HL-60/S4 treated with retinoic acid at 250 ng/mL for 4 days and 3 days (cell line): ENCODE measurements around the gene PTPRM.

Experiments used
- in situ Hi-C: fragments of 300-500 bp; cut with MboI; formaldehyde crosslinking; loops from 2 replicates; pipeline ENCODE4 v1.7.0; 2022; ENCODE audit warnings: low sequenced_read_pairs

The PTPRM gene

GRCh38 chr18:8073167-8073566 lies 506.1 kb downstream of the PTPRM start:
- in situ Hi-C loops: no loop called here

DNA sequence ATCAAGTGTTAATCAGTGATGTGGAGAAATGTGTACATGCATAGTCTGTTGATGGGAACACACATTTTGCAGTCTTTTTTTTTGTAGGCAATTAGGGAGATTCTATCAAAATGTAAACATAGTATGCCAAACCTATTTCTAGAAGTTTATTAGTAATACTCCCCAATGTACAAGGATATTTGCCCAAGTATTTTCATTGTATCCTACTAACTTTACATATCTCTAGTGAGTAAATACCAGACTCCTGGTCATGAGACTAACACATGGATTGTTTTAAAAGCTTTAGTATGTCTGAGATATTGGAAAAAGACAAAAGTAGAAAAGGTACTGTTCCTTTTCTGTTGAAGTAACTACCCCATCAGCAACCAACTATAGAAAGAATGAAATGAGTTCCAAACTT lies 513.0 kb downstream of the PTPRM start:
- in situ Hi-C loops: no loop called here

DNA sequence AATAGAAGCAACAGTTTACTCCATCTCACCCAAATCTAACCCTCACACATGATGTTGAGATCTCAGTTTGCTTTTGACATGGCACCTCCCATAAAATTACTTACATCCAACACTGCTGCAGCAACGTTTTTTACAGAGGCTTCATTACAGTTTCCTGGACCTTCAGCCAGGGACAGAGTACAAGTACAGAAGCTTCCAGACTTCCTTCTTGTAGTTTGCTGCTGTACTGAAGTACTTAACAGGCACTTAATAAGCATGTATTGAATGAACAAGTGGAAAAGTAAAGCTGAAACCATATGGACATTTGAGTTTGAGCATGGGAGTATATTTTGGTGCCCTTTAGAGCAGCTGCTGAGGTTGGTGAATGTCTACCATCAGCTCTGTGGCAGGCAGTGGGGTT lies 514.2 kb downstream of the PTPRM start:
- in situ Hi-C loops: no loop called here

GRCh38 chr18:8081872-8082553 lies 514.9 kb downstream of the PTPRM start:
- in situ Hi-C loops: no loop called here

DNA sequence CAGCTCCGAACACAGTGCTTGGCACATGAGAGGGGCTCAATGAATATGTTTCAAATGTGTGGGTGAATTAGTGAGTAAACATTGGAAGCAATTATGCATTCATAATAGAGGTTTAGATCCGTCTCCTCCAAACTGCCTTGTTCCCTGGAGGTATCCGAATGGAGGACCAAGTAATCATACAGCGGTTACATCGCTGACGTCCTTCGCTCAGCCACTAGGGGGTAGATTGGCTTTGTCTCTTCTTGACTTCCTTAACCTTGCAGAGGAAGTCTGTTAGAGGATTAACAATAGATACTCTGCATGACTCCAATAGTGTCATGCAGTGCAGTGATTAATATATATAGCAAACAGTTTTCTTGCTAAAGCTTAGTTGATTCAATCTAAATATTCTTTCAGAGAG lies 517.0 kb downstream of the PTPRM start:
- in situ Hi-C loops: no loop called here

DNA sequence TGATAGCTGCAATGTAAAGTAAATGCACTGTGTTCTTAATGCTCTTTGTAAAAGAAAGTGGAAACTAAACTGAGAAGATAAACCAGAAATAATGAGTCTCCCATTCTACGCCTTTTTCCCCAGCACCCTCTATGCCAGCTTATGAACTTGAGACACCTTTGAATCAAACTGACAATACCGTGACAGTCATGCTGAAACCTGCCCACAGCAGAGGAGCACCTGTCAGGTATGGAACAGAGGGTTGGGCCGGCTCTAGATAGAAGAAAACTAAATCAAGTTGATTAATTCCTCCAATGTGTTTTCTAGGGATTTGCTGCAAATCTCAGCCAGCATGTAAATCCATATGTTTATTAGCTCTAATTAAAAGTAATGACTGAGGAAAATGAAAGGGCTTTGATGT lies 521.5 kb downstream of the PTPRM start:
- in situ Hi-C loops: no loop called here

GRCh38 chr18:8091035-8091434 lies 523.9 kb downstream of the PTPRM start:
- in situ Hi-C loops: no loop called here

- in situ Hi-C loops: no loop called here
Measured at GRCh38 chr18:8095947-8096570, 528.9 kb downstream of the PTPRM start.

DNA sequence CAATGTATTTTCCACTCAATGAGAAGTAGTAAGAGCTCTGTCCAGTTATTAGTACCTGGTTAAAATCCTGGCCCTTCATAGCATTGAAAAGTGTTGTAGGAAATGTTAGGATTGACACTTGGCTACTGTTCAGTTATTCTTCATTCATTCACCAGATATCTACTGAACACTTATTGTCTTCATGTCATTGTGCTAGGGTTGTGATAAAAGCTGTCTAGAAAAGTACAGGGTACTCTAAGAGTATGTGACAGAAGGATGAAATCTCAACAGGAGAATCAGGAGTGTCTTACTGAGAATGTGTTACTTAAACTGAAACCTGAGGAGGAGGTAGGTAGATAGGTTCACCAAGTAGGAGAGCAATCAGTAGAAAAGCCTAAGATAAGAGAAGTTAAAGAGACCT lies 530.3 kb downstream of the PTPRM start:
- in situ Hi-C loops: no loop called here

- in situ Hi-C loops: no loop called here
Measured at GRCh38 chr18:8097927-8098326, 530.8 kb downstream of the PTPRM start.

DNA sequence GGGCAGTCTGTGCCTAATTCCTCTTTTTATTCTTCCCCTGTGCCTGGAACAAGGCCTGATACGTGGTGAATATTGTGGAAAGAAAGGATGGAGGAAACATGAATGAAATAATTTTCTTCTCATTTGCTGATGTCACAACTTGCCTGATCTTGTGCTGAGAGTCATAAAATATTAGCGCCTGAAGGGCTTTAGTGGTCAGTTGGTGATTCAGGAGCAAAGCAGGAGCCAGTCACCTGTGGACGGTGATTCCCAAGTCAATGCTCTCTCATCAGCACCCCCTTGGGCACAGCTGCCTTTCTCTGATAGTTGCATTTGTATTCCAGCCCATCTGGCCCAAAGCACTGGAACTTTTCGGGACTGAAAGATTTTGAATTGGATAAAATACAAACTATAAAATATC lies 539.5 kb downstream of the PTPRM start:
- in situ Hi-C loops: no loop called here

DNA sequence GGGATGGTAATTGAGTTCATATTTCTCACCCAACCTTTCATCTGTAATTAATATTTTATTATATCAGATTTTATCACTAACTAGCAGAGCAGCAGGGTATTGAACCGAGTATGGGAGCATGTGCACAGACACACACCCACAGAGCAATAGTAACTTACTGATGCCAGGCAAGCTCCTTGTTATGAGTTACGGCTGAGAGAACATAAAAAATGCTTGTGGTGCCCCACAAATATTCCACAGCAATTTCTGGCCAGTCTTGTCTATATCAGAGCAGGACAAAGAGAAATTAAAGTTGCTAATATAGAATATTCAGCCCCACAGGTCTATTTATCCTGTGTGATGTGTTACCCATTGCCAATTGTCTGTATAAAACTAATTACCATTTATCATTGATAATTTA lies 540.3 kb downstream of the PTPRM start:
- in situ Hi-C loops: no loop called here

DNA sequence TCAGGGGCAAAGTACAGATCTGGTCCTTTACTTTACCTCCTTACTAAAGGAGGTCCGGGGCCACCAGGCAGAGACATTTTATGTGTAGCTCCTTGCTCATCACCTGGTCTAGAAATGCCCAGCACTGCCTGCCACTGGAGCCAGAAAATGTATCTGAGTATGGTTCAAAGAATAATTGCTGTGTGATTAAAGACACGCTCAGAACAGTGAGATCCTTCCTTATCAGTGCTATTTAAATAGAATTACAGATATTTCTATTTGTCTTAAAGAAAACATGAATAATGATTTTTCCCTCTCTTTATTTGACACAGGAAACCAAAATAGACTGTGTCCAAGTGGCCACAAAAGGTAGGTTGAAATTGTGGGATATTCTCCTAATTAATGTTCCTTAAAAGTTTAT lies 547.4 kb downstream of the PTPRM start:
- in situ Hi-C loops: no loop called here

DNA sequence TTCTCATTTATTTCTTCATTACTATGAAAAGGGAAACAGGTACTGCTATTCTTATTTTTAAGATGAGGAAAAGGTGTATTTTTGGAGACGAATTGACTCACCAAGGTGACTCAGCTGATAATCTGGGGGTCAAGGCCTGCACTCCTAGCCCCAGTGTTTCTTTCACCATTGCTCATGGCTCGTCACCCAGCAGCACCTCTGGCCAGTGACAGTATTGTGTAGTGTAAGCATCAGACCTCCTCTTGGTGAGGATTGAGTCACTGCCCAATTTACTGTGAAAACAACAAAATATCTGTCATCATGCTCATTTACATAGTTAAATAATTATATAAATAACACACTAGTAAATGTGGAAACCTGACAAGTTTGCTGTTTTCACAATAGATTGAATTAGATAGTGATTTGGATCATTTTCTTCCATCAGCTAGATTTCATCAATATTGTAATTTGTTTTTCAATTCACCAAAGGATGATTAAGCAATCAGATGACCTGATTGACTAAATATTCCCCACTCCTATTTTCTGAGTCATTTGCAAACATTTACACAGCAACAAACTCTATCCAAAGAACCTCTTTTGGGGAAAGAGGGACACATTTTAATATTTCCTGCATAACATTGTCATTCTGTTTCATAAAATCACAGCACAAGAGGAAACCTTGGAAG lies 549.4 kb downstream of the PTPRM start:
- in situ Hi-C loops: no loop called here

- in situ Hi-C loops: no loop called here
Measured at GRCh38 chr18:8117006-8117371, 549.9 kb downstream of the PTPRM start.

- in situ Hi-C loops: no loop called here
Measured at GRCh38 chr18:8121101-8121500, 554.0 kb downstream of the PTPRM start.

- in situ Hi-C loops: no loop called here
Measured at GRCh38 chr18:8121942-8122480, 554.9 kb downstream of the PTPRM start.

GRCh38 chr18:8124232-8125146 lies 557.4 kb downstream of the PTPRM start:
- in situ Hi-C loops: no loop called here

DNA sequence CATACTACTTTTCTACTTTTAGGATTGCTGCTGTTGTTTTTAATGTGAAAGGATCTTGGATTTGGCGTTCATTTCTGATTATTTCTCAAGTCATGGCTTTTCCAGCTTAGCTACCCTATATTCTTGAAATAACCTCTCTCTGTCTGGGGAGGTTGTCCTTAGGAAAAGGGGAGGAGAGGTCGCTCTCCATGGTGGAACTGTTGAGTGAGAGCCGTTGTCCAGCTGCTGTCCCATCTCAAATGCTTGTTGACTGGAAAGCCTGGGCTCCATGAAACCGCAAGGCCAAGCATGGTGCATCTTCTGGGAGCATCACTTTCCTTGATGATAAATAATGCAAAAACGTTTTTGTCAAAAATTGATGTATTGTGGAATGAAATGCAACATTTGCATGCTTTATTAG lies 563.0 kb downstream of the PTPRM start:
- in situ Hi-C loops: no loop called here

- in situ Hi-C loops: no loop called here
Measured at GRCh38 chr18:8133032-8133431, 565.9 kb downstream of the PTPRM start.

- in situ Hi-C loops: no loop called here
Measured at GRCh38 chr18:8133888-8134287, 566.8 kb downstream of the PTPRM start.
